GM06990 (cell line): ENCODE results near the gene CAPN14.

Source experiments
- DNase-seq: peaks from one replicate; pipeline ENCODE4 v3.0.0-alpha.2; 2011; ENCODE audit not compliant: insufficient read length; ENCODE audit errors: extremely low read depth
- H3K27me3 ChIP-seq: replicated peaks from 2 replicates; pipeline ENCODE4 v1.6.0; 2011; ENCODE audit warnings: low read length; ENCODE audit not compliant: control insufficient read depth, insufficient read depth
- H3K36me3 ChIP-seq: 2 replicates; pipeline ENCODE4 v1.5.1; 2011; ENCODE audit warnings: low read length; ENCODE audit not compliant: control insufficient read depth, insufficient read depth
- H3K4me3 ChIP-seq: replicated peaks from 2 replicates; pipeline ENCODE4 v1.5.1; 2011; ENCODE audit warnings: low read depth, mild to moderate bottlenecking, control low read depth, low read length
- CTCF ChIP-seq: IDR thresholded peaks from 2 replicates; pipeline ENCODE4 v1.5.1; 2011; ENCODE audit warnings: low read length, control low read depth, mild to moderate bottlenecking, inconsistent platforms; ENCODE audit not compliant: insufficient read depth, poor library complexity, severe bottlenecking

Gene CAPN14

GRCh38 chr2:31136000-31136399 lies 81.3 kb downstream of the CAPN14 start:
- H3K4me3 ChIP-seq: no peak overlapping the region
- H3K36me3 ChIP-seq: no peaks in the 10 kb centered on the region
- peaks cover 8% of the 10 kb centered on the region for H3K27me3 ChIP-seq
- TF ChIP-seq CTCF: no peak
- DNase-seq: no peak

GRCh38 chr2:31134480-31134879 lies 82.8 kb downstream of the CAPN14 start:
- Histone ChIP-seq H3K4me3 (no peak overlapping the region), H3K27me3 (peaks cover 6% of the 10 kb centered on the region), H3K36me3 (no peaks in the 10 kb centered on the region)
- DNase-seq: no peak
- no peak for TF ChIP-seq CTCF

- H3K27me3 ChIP-seq: peaks cover 4% of the 10 kb centered on the region
- no peaks in the 10 kb centered on the region for H3K36me3 ChIP-seq
- DNase-seq: no peak
- H3K4me3 ChIP-seq: no peak overlapping the region
- no peak for TF ChIP-seq CTCF
Observed at GRCh38 chr2:31132786-31133185, 84.5 kb downstream of the CAPN14 start.

- DNase-seq: no peak
- Histone ChIP-seq H3K4me3 (no peak overlapping the region), H3K36me3 (no peaks in the 10 kb centered on the region), H3K27me3 (peaks cover 4% of the 10 kb centered on the region)
- no peak for TF ChIP-seq CTCF
Observed at GRCh38 chr2:31131871-31132270, 85.4 kb downstream of the CAPN14 start.

GRCh38 chr2:31129375-31130171 lies 87.7 kb downstream of the CAPN14 start:
- Histone ChIP-seq H3K36me3 (no peaks in the 10 kb centered on the region), H3K4me3 (no peak overlapping the region), H3K27me3 (peaks cover 1% of the 10 kb centered on the region)
- DNase-seq: no peak
- no peak for TF ChIP-seq CTCF

- DNase-seq: no peak
- H3K4me3 ChIP-seq: no peak overlapping the region
- no peak for TF ChIP-seq CTCF
- H3K36me3 ChIP-seq: no peaks in the 10 kb centered on the region
- H3K27me3 ChIP-seq: peaks cover 1% of the 10 kb centered on the region; the same call in 1 of the 2 replicates
Observed at GRCh38 chr2:31127931-31128330, 89.4 kb downstream of the CAPN14 start.
